Kidney (tissue), 14 donors: ENCODE results near the gene ZMYM2. TPM values are rescaled to one million over a fixed set of nuclear protein-coding genes. Genes with fewer than 3 reads are reported as not detected.

Source experiments
- DNase-seq, 5 donors: peaks; one replicate each; pipeline ENCODE4 v3.0.0-alpha.2; 2013 to 2020
- FAIRE-seq: peaks from 2 replicates; lab custom pipeline; 2012; peaks lifted over from hg19 to GRCh38; lab: Jason Lieb, UNC
- H3K27ac ChIP-seq, 2 donors: one replicate each; pipeline ENCODE4 v1.7.0; 2013; ENCODE audit warnings: low read depth in 2 of 2, low read length in 2 of 2, inconsistent platforms in 1 of 2
- H3K27me3 ChIP-seq: one replicate; pipeline ENCODE4 v1.7.1; 2013; ENCODE audit warnings: low read length, inconsistent platforms; ENCODE audit not compliant: control insufficient read depth, insufficient read depth
- H3K36me3 ChIP-seq, 3 donors: one replicate each; pipeline versions ENCODE4 v1.7.0 to v1.7.1; 2013; ENCODE audit warnings: low read length in 3 of 3, control low read depth in 1 of 3, inconsistent platforms in 1 of 3; ENCODE audit not compliant: insufficient read depth in 3 of 3, control insufficient read depth in 2 of 3
- H3K4me1 ChIP-seq, 3 donors: one replicate each; pipeline versions ENCODE4 v1.7.0 to v1.7.1; 2013; ENCODE audit warnings: low read length in 3 of 3, inconsistent platforms in 1 of 3, low read depth in 1 of 3; ENCODE audit not compliant: control insufficient read depth in 2 of 3, insufficient read depth in 2 of 3
- H3K4me3 ChIP-seq, 3 donors: one replicate each; pipeline versions ENCODE4 v1.7.0 to v1.8.1; 2013; ENCODE audit warnings: low read length in 3 of 3, control low read depth in 1 of 3, inconsistent platforms in 1 of 3
- H3K9ac ChIP-seq, 3 donors: one replicate each; pipeline versions ENCODE4 v1.7.0 to v1.7.1; 2013; ENCODE audit warnings: low read length in 3 of 3, control low read depth in 1 of 3, inconsistent platforms in 1 of 3
- H3K9me3 ChIP-seq, 3 donors: one replicate each; pipeline versions ENCODE4 v1.7.0 to v1.7.1; 2013; ENCODE audit warnings: low read length in 3 of 3, control low read depth in 1 of 3, inconsistent platforms in 1 of 3; ENCODE audit not compliant: control insufficient read depth in 2 of 3, insufficient read depth in 1 of 3
- CTCF ChIP-seq: IDR thresholded peaks from 3 replicates; pipeline ENCODE4 v1.5.1; 2012; ENCODE audit warnings: mild to moderate bottlenecking, moderate library complexity, borderline replicate concordance; ENCODE audit not compliant: insufficient read depth; ENCODE audit errors: extremely low read depth
- intact Hi-C: fragments of 100-400 bp; cut with DNase I; formaldehyde crosslinking; loops from one replicate; pipeline ENCODE4 v1.11.1; 2022
- polyA plus RNA-seq: library from polyadenylated mRNA; stranded (reverse); fragments of 350-450 nt; fragmentation: Illumina TruSeq; extraction: RNeasy Lipid Tissue Mini Kit (QIAGEN cat#74804); gene quantifications from one replicate; pipeline ENCODE4 v1.2.3, GENCODE V29; 2014; ENCODE audit warnings: low read depth, low replicate concordance; ENCODE audit not compliant: insufficient read depth
- total RNA-seq: library from RNA; stranded (reverse); fragmentation: NEBNext Ultra II Directional; extraction: Animal tissue kit (Norgen Biotek cat#: 25700); gene quantifications from one replicate; pipeline ENCODE4 v1.2.1, GENCODE V29; 2021
- donor health status: control.
- donor health status: control.
- donor health status: control.
- donor health status: control.
- donor health status: control.
- donor health status: DM: yes; HTN: yes; CAD: no.
- donor health status: Normal renal cell carcinoma (clear cell type).

Gene ZMYM2
- total and polyA plus RNA-seq, 2 donors from 2014 or later = 22.7 to 81.3 TPM

DNA sequence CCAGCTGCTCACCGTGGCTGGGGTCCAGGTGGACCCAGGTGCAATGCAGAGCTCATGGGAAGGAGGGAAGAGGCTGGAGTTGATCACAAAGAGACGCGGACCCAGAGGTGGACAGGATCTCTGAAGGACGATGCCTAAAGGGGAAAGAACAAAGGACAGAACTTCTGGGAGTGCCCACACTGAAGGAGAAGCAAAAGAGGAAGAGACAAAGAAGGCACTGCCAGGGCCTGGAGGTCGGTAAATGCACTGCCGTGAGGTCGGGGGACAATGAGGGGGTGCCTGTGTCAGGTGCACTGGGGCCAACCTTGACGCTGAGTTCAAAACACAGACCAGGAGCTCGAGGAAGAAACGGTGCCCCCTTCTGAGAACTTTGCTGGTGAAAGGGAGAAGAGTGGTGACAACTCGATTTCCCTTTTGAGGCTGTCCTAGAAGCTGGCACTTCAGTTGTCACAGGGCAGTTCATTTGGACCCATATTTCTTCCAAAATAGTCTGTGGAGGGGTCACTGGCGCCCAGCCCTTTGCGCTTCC lies 146.7 kb downstream of the ZMYM2 start:
- Histone ChIP-seq H3K36me3 (no peaks in the 10 kb centered on the region), H3K4me1 (no peaks in the 10 kb centered on the region), H3K27me3 (no peaks in the 10 kb centered on the region), H3K4me3 (no peak overlapping the region), H3K9ac (no peak overlapping the region), H3K27ac (no peak overlapping the region), H3K9me3 (no peaks in the 10 kb centered on the region)
- no peak for FAIRE-seq
- no peak for TF ChIP-seq CTCF
- no peak for DNase-seq
- intact Hi-C loops = no loop called here

DNA sequence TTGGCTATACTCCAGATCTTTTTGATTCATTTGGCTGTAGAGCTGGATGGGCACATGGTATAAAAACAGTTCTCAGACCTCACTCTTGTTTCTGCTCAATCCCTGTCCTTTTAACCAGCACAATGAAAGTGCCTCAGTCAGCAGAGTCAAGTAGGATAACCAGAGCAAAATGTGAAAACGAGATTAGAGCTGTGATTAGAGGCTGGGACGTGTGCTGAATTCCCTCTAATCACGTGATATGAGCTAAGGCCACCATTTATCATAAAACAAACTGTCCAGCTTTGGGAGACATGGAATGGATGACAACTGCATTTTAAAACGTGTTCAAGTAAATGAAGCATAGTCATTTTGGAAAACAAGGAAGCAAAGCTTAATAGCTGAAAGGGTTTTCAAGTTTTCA lies 148.2 kb downstream of the ZMYM2 start:
- FAIRE-seq (no peak), DNase-seq (no peak)
- Histone ChIP-seq H3K27me3 (no peaks in the 10 kb centered on the region), H3K4me3 (no peak overlapping the region), H3K4me1 (no peaks in the 10 kb centered on the region), H3K36me3 (no peaks in the 10 kb centered on the region), H3K27ac (no peak overlapping the region), H3K9me3 (no peaks in the 10 kb centered on the region), H3K9ac (no peak overlapping the region)
- intact Hi-C loops = no loop called here
- TF ChIP-seq CTCF = no peak

GRCh38 chr13:20109037-20109436 lies 150.5 kb downstream of the ZMYM2 start:
- TF ChIP-seq CTCF = no peak
- Histone ChIP-seq H3K9me3 (no peaks in the 10 kb centered on the region), H3K4me3 (no peak overlapping the region), H3K27ac (no peak overlapping the region), H3K36me3 (no peaks in the 10 kb centered on the region), H3K4me1 (no peaks in the 10 kb centered on the region), H3K9ac (no peak overlapping the region), H3K27me3 (no peaks in the 10 kb centered on the region)
- intact Hi-C loops = no loop called here
- no peak for DNase-seq
- no peak for FAIRE-seq

DNA sequence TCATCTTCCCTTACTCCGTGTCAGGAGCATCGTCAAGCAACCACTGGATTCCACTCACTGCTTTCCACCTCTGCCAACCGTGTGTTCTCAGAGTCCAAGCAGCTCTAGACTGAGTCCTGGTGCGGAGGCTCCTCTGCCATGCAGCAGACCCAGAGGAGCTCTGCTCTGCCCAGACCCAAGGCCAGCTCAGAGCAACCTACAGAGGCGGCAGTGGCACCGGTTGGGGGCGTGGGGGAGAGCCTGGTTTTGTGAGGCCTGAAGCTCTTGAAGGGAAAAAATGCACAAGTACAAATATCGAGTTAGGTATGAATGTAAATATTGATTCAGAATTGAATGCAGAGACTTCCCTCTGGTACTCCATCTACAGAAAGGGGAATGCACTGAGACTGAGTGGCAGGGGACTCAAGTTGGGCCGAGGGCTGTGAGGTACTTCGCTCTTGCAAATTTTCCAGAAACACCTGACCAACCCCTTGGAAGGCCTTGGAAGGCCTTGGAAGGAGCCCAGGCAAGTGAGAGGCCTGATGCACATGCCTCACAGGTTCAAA lies 155.6 kb downstream of the ZMYM2 start:
- Histone ChIP-seq H3K4me3 (no peak overlapping the region), H3K27me3 (no peaks in the 10 kb centered on the region), H3K27ac (no peak overlapping the region), H3K9me3 (no peaks in the 10 kb centered on the region), H3K36me3 (no peaks in the 10 kb centered on the region), H3K4me1 (no peaks in the 10 kb centered on the region), H3K9ac (no peak overlapping the region)
- TF ChIP-seq CTCF = no peak
- DNase-seq (no peak), FAIRE-seq (no peak)
- intact Hi-C loops = no loop called here
